Measurements from ENCODE around the gene SLC16A7. TPM values are rescaled to one million over a fixed set of nuclear protein-coding genes. Genes with fewer than 3 reads are reported as not detected.

Gene SLC16A7
- total RNA-seq, 4 donors from 2014 or later: 39.1 to 163 (median 88.9) TPM

- no peak for TF ChIP-seq CTCF (IDR thresholded peaks at IDR 0.05; ENCODE audit: low read depth)
Observed at GRCh38 chr12:59626382-59626781, 30.6 kb downstream of the SLC16A7 start.

GRCh38 chr12:59627582-59627981 lies 31.8 kb downstream of the SLC16A7 start:
- no peak for TF ChIP-seq CTCF (IDR thresholded peaks at IDR 0.05; ENCODE audit: low read depth)

- TF ChIP-seq CTCF (IDR thresholded peaks at IDR 0.05; ENCODE audit: low read depth): no peak
Observed at GRCh38 chr12:59629890-59630289, 34.1 kb downstream of the SLC16A7 start.

- no peak for TF ChIP-seq CTCF (IDR thresholded peaks at IDR 0.05; ENCODE audit: low read depth)
Observed at GRCh38 chr12:59632408-59632807, 36.6 kb downstream of the SLC16A7 start.

- TF ChIP-seq CTCF (IDR thresholded peaks at IDR 0.05; ENCODE audit: low read depth): no peak
Observed at GRCh38 chr12:59634254-59634653, 38.4 kb downstream of the SLC16A7 start.

GRCh38 chr12:59636945-59637691 lies 41.3 kb downstream of the SLC16A7 start:
- no peak for TF ChIP-seq CTCF (IDR thresholded peaks at IDR 0.05; ENCODE audit: low read depth)

- TF ChIP-seq CTCF (IDR thresholded peaks at IDR 0.05; ENCODE audit: low read depth): no peak
Observed at GRCh38 chr12:59637692-59638070, 41.9 kb downstream of the SLC16A7 start.

All from subcutaneous adipose tissue (tissue), 4 donors.